Stimulated activated CD4-positive, alpha-beta T cell treated with anti-CD3 and anti-CD28 coated beads, Interleukin-15, amount 100 ng/mL, for 48 hours (primary cell): ENCODE data around the gene ATRNL1.
"Not testable (repeated sequence)": the region's sequence is repeated elsewhere in the genome, so short reads cannot be mapped to it uniquely, and the experiment has no call there.

ENCODE experiments used
- DNase-seq, 2 donors: peaks; one replicate each; pipeline ENCODE4 v3.0.0-alpha.2; 2020; ENCODE audit warnings: low read depth in 2 of 2

ATRNL1 gene

GRCh38 chr10:115207276-115207675, 114.1 kb downstream of the ATRNL1 start:
- not testable (repeated sequence) for DNase-seq

- no peak for DNase-seq
Measured at GRCh38 chr10:115209133-115209532, 116.0 kb downstream of the ATRNL1 start.

GRCh38 chr10:115214829-115215228, 121.7 kb downstream of the ATRNL1 start:
- no peak for DNase-seq

GRCh38 chr10:115219203-115219602, 126.0 kb downstream of the ATRNL1 start:
- no peak for DNase-seq

- DNase-seq, result no peak
Measured at GRCh38 chr10:115222039-115222438, 128.9 kb downstream of the ATRNL1 start.

GRCh38 chr10:115239761-115240160, 146.6 kb downstream of the ATRNL1 start:
- no peak for DNase-seq

GRCh38 chr10:115250784-115251183, 157.6 kb downstream of the ATRNL1 start:
- DNase-seq, result no peak

GRCh38 chr10:115253765-115254164, 160.6 kb downstream of the ATRNL1 start:
- not testable (repeated sequence) for DNase-seq

GRCh38 chr10:115272482-115272881, 179.3 kb downstream of the ATRNL1 start:
- DNase-seq, result no peak

GRCh38 chr10:115278294-115278693, 185.1 kb downstream of the ATRNL1 start:
- no peak for DNase-seq

- DNase-seq, result no peak
Measured at GRCh38 chr10:115295213-115295805, 202.1 kb downstream of the ATRNL1 start.

- no peak for DNase-seq
Measured at GRCh38 chr10:115300080-115300479, 206.9 kb downstream of the ATRNL1 start.

- DNase-seq, result not testable (repeated sequence)
Measured at GRCh38 chr10:115319669-115320068, 226.5 kb downstream of the ATRNL1 start.

- no peak for DNase-seq
Measured at GRCh38 chr10:115321360-115321759, 228.2 kb downstream of the ATRNL1 start.

GRCh38 chr10:115328331-115328730, 235.2 kb downstream of the ATRNL1 start:
- DNase-seq, result no peak

- no peak for DNase-seq
Measured at GRCh38 chr10:115335366-115335765, 242.2 kb downstream of the ATRNL1 start.

- no peak for DNase-seq
Measured at GRCh38 chr10:115355162-115355760, 262.1 kb downstream of the ATRNL1 start.

- DNase-seq, result not testable (repeated sequence)
Measured at GRCh38 chr10:115367920-115368319, 274.8 kb downstream of the ATRNL1 start.

GRCh38 chr10:115379064-115379463, 285.9 kb downstream of the ATRNL1 start:
- no peak for DNase-seq

GRCh38 chr10:115384665-115385064, 291.5 kb downstream of the ATRNL1 start:
- no peak for DNase-seq

GRCh38 chr10:115390607-115391006, 297.4 kb downstream of the ATRNL1 start:
- DNase-seq, result no peak

GRCh38 chr10:115398026-115398425, 304.9 kb downstream of the ATRNL1 start:
- no peak for DNase-seq

GRCh38 chr10:115402699-115403098, 309.5 kb downstream of the ATRNL1 start:
- no peak for DNase-seq

GRCh38 chr10:115405838-115406237, 312.7 kb downstream of the ATRNL1 start:
- not testable (repeated sequence) for DNase-seq
